H1 (cell line): ENCODE measurements around the gene SLC8A1. TPM values are rescaled to one million over a fixed set of nuclear protein-coding genes. Genes with fewer than 3 reads are reported as not detected.

ENCODE experiments used
- CTCF ChIA-PET: fragments of 300-600 bp; sonication (Branson Sonifier 250); formaldehyde crosslinking; loops from one replicate; lab custom pipeline; 2021; ENCODE audit not compliant: partially characterized antibody; lab: Charles Lee
- POLR2A ChIA-PET: fragments of 300-600 bp; sonication (Branson Sonifier 250); formaldehyde crosslinking; loops from one replicate; lab custom pipeline; 2021; ENCODE audit warnings: inconsistent platforms; ENCODE audit not compliant: partially characterized antibody; lab: Charles Lee
- DNase-seq, 2 experiments: peaks; one replicate each; pipeline versions ENCODE4 v3.0.0 to v3.0.0-alpha.2; 2010 to 2022; ENCODE audit warnings: low spot score in 2 of 2, low read depth in 1 of 2, mixed read lengths in 1 of 2
- FAIRE-seq: peaks from 2 replicates; lab custom pipeline; 2011; peaks lifted over from hg19 to GRCh38; lab: Jason Lieb, UNC
- H2AFZ ChIP-seq: 2 replicates; pipeline ENCODE4 v1.8.1; 2012; ENCODE audit warnings: low read length, inconsistent platforms
- H2AK5ac ChIP-seq: 2 replicates; pipeline ENCODE4 v1.6.1; 2013; ENCODE audit warnings: low read depth, low read length
- H2BK120ac ChIP-seq: replicated peaks from 2 replicates; pipeline ENCODE3; 2013; ENCODE audit warnings: low read depth, low read length, inconsistent platforms
- H2BK12ac ChIP-seq: 2 replicates; pipeline ENCODE4 v1.6.1; 2013; ENCODE audit warnings: low read depth, low read length
- H2BK15ac ChIP-seq: 2 replicates; pipeline ENCODE4 v1.6.1; 2013; ENCODE audit warnings: low read length
- H2BK20ac ChIP-seq: 2 replicates; pipeline ENCODE4 v1.6.1; 2013; ENCODE audit warnings: low read length
- H2BK5ac ChIP-seq: 2 replicates; pipeline ENCODE4 v1.6.1; 2013; ENCODE audit warnings: low read depth, low read length
- H3K14ac ChIP-seq: 2 replicates; pipeline ENCODE4 v1.6.1; 2013; ENCODE audit warnings: inconsistent platforms; ENCODE audit not compliant: insufficient read length
- H3K18ac ChIP-seq: 2 replicates; pipeline ENCODE4 v1.6.1; 2013; ENCODE audit warnings: low read length; ENCODE audit errors: extremely low read depth
- H3K23ac ChIP-seq: 2 replicates; pipeline ENCODE4 v1.6.1; 2013; ENCODE audit warnings: inconsistent platforms; ENCODE audit not compliant: insufficient read length
- H3K23me2 ChIP-seq: 2 replicates; pipeline ENCODE4 v1.6.1; 2013; ENCODE audit warnings: low read depth, low read length
- H3K27ac ChIP-seq: 2 replicates; pipeline ENCODE4 v1.6.1; 2011; ENCODE audit warnings: low read depth, low read length, inconsistent platforms
- H3K27me3 ChIP-seq, 4 experiments: replicated peaks in 1 of 4; 1 replicate in 1 of 4; 2 replicates in 3 of 4; pipeline versions ENCODE4 v1.6.1 to v1.8.1; 2011 to 2013; ENCODE audit warnings: low read length in 3 of 4, mild to moderate bottlenecking in 3 of 4, inconsistent platforms in 2 of 4, mixed read lengths in 2 of 4, moderate library complexity in 1 of 4; ENCODE audit not compliant: control insufficient read depth in 3 of 4, insufficient read depth in 3 of 4; ENCODE audit errors: extremely low read depth in 1 of 4
- H3K36me3 ChIP-seq, 4 experiments: 2 replicates each; pipeline versions ENCODE4 v1.6.1 to v1.8.1; 2011 to 2013; ENCODE audit warnings: mild to moderate bottlenecking in 4 of 4, low read length in 3 of 4, moderate library complexity in 2 of 4, control low read depth in 1 of 4, inconsistent platforms in 1 of 4; ENCODE audit not compliant: insufficient read depth in 4 of 4, control insufficient read depth in 2 of 4
- H3K4ac ChIP-seq: replicated peaks from 2 replicates; pipeline ENCODE3; 2013; ENCODE audit warnings: low read length, low read depth, mixed read lengths, inconsistent platforms; ENCODE audit not compliant: insufficient read length
- H3K4me1 ChIP-seq, 4 experiments: replicated peaks in 1 of 4; 1 replicate in 1 of 4; 2 replicates in 3 of 4; pipeline versions ENCODE4 v1.6.1 to v1.8.1; 2011 to 2013; ENCODE audit warnings: low read length in 3 of 4, inconsistent platforms in 2 of 4, mixed read lengths in 1 of 4; ENCODE audit not compliant: insufficient read depth in 4 of 4, control insufficient read depth in 3 of 4
- H3K4me2 ChIP-seq, 2 experiments: 2 replicates each; pipeline versions ENCODE4 v1.6.1 to v1.8.1; 2011 to 2013; ENCODE audit warnings: low read depth in 2 of 2, low read length in 2 of 2, control low read depth in 1 of 2, inconsistent platforms in 1 of 2, mild to moderate bottlenecking in 1 of 2; ENCODE audit not compliant: insufficient read depth in 1 of 2
- H3K4me3 ChIP-seq, 4 experiments: fragments of 200-600, 300-600 bp in 1 of 4; sonication (generic), shearing (Covaris generic), sonication (Bioruptor Twin) in 1 of 4; 2 replicates each; pipeline versions ENCODE4 v1.5.1 to v1.8.1; 2011 to 2016; ENCODE audit warnings: low read length in 4 of 4, low read depth in 3 of 4, control low read depth in 2 of 4, inconsistent platforms in 2 of 4, mild to moderate bottlenecking in 2 of 4, mixed read lengths in 1 of 4, moderate library complexity in 1 of 4; ENCODE audit not compliant: insufficient read depth in 2 of 4; ENCODE audit errors: extremely low read depth in 1 of 4
- H3K56ac ChIP-seq: replicated peaks from 2 replicates; pipeline ENCODE3; 2013; ENCODE audit warnings: low read depth, mild to moderate bottlenecking, mixed read lengths, low read length, inconsistent platforms; ENCODE audit not compliant: insufficient read length
- H3K79me1 ChIP-seq: 2 replicates; pipeline ENCODE4 v1.6.1; 2013; ENCODE audit warnings: low read depth, low read length, control low read depth
- H3K79me2 ChIP-seq, 2 experiments: 2 replicates each; pipeline versions ENCODE4 v1.6.1 to v1.8.1; 2012 to 2013; ENCODE audit warnings: low read length in 2 of 2, mild to moderate bottlenecking in 2 of 2, inconsistent platforms in 1 of 2; ENCODE audit not compliant: insufficient read depth in 2 of 2, control insufficient read depth in 1 of 2
- H3K9ac ChIP-seq, 4 experiments: replicated peaks in 1 of 4; 1 replicate in 1 of 4; 2 replicates in 3 of 4; pipeline versions ENCODE4 v1.6.1 to v1.8.1; 2011 to 2013; ENCODE audit warnings: low read depth in 3 of 4, low read length in 3 of 4, control low read depth in 2 of 4, mild to moderate bottlenecking in 2 of 4, moderate library complexity in 2 of 4, inconsistent platforms in 1 of 4; ENCODE audit errors: extremely low read depth in 1 of 4
- H3K9me3 ChIP-seq, 2 experiments: 2 replicates each; pipeline versions ENCODE4 v1.6.1 to v1.8.1; 2012 to 2013; ENCODE audit warnings: mild to moderate bottlenecking in 2 of 2, moderate library complexity in 2 of 2, control low read depth in 1 of 2, inconsistent platforms in 1 of 2, low read depth in 1 of 2, low read length in 1 of 2, mixed read lengths in 1 of 2; ENCODE audit not compliant: insufficient read depth in 2 of 2
- H4K20me1 ChIP-seq, 2 experiments: replicated peaks in 1 of 2; 2 replicates each; pipeline versions ENCODE3 to v1.8.1; 2011 to 2013; ENCODE audit warnings: inconsistent platforms in 2 of 2, low read length in 2 of 2, mild to moderate bottlenecking in 1 of 2; ENCODE audit not compliant: insufficient read depth in 2 of 2, control insufficient read depth in 1 of 2
- H4K5ac ChIP-seq: 2 replicates; pipeline ENCODE4 v1.6.1; 2013; ENCODE audit warnings: low read length, low read depth, mixed read lengths, inconsistent platforms; ENCODE audit not compliant: insufficient read length
- H4K8ac ChIP-seq: 2 replicates; pipeline ENCODE4 v1.8.0; 2013; ENCODE audit warnings: mild to moderate bottlenecking, moderate library complexity, low read length, inconsistent platforms; ENCODE audit not compliant: insufficient read depth; ENCODE audit errors: extremely low read depth
- H4K91ac ChIP-seq: replicated peaks from 2 replicates; pipeline ENCODE3; 2013; ENCODE audit warnings: low read length, mixed read lengths, inconsistent platforms; ENCODE audit not compliant: insufficient read length
- NRF1 ChIP-seq: IDR thresholded peaks from 2 replicates; pipeline ENCODE4 v1.6.1; 2011; ENCODE audit warnings: mild to moderate bottlenecking, low read depth, low read length, improper control_type of control experiment
- RNF2 ChIP-seq: fragments of 200-900, 300-1000 bp; sonication (generic); IDR thresholded peaks from 2 replicates; pipeline ENCODE4 v1.7.1; 2016; ENCODE audit warnings: borderline replicate concordance, low read depth, mild to moderate bottlenecking, antibody characterized with exemption, low read length; ENCODE audit not compliant: poor library complexity, severe bottlenecking; ENCODE audit errors: missing control alignments
- SIX5 ChIP-seq: IDR thresholded peaks from 2 replicates; pipeline ENCODE4 v1.6.1; 2011; ENCODE audit warnings: mild to moderate bottlenecking, low read depth, low read length
- WGBS, 2 experiments: shearing (Covaris generic) in 1 of 2; methylation state at CpG; one replicate each; pipeline versions ENCODE4 v1.1.6 to v1.1.7; 2013 to 2015; ENCODE audit warnings: low lambda C conversion rate in 2 of 2, mixed read lengths in 2 of 2, inconsistent platforms in 1 of 2, low coverage in 1 of 2, missing lambda C conversion rate in 1 of 2; ENCODE audit not compliant: insufficient replicate concordance in 2 of 2, insufficient coverage in 1 of 2, insufficient read length in 1 of 2; ENCODE audit errors: extremely low coverage in 1 of 2, missing lambda C conversion rate in 1 of 2; 5-methylcytosine and 5-hydroxymethylcytosine counted together
- polyA plus RNA-seq, 7 experiments: library from polyadenylated mRNA; depleted of rRNA in 3 of 7; stranded (reverse) in 5 of 7; unstranded in 2 of 7; fragments of >200 nt in 5 of 7; fragments of 200-250 nt in 2 of 7; gene quantifications; 1 replicate in 5 of 7; 2 replicates in 1 of 7; 4 replicates in 1 of 7; pipeline versions ENCODE4 v1.2.1 to v1.2.3, GENCODE V29; 2011 to 2013; ENCODE audit warnings: missing spikeins in 2 of 7, mixed read lengths in 2 of 7
- total RNA-seq: library from RNA; stranded (reverse); fragmentation: NEBNext Ultra II Directional; extraction: Animal tissue kit (Norgen Biotek cat#: 25700); gene quantifications from 2 replicates; pipeline ENCODE4 v1.2.1, GENCODE V29; 2021

Gene SLC8A1
- total and polyA plus RNA-seq, 2 of the 8 experiments (the other 6 are each of a cell fraction or from before 2014, with no cell fraction given) = 0.68 to 3.6 TPM

- Histone ChIP-seq H3K14ac (no peak overlapping the region), H4K5ac (no peak overlapping the region), H3K23me2 (no peaks in the 10 kb centered on the region), H3K9ac (no peak overlapping the region), H3K4me1 (peaks cover 0 to 7% (median 0%) of the 10 kb centered on the region in 4 experiments; a peak in 1 of 7 replicates), H3K4ac (no peak overlapping the region), H3K27me3 (no peaks in the 10 kb centered on the region), H2BK120ac (no peak overlapping the region), H3K27ac (no peak overlapping the region), H2BK20ac (no peak overlapping the region), H2BK15ac (no peak overlapping the region), H3K4me3 (no peak overlapping the region), H3K23ac (no peak overlapping the region), H3K9me3 (no peaks in the 10 kb centered on the region), H2AK5ac (no peak overlapping the region), H3K79me2 (no peaks in the 10 kb centered on the region), H3K4me2 (no peak overlapping the region), H2BK5ac (no peak overlapping the region), H3K18ac (no peak overlapping the region), H4K8ac (no peak overlapping the region), H3K36me3 (no peaks in the 10 kb centered on the region), H3K56ac (no peak overlapping the region), H4K20me1 (no peaks in the 10 kb centered on the region), H2BK12ac (no peak overlapping the region), H4K91ac (no peak overlapping the region), H3K79me1 (no peaks in the 10 kb centered on the region), H2AFZ (no peak overlapping the region)
- TF ChIP-seq NRF1 (no peak), SIX5 (no peak), RNF2 (no peak)
- DNase-seq = no peak
- ChIA-PET POLR2A (no interaction called here), CTCF (interaction anchor here (1.3 kb wide), 1 partner anchor 9 kb away, joined by 4 read pairs; no protein-coding TSS in a partner anchor)
- WGBS, 2 experiments = 89% methylated on average over 2 of the region's 2 CpGs; no CpG with 5 or more reads in 1 of the 2 experiments
- FAIRE-seq = no peak
Observed at GRCh38 chr2:40367652-40368051, 84.2 kb downstream of the SLC8A1 start.
